Naive thymus-derived CD4-positive, alpha-beta T cell (primary cell): ENCODE measurements around the gene PAX5. TPM values are rescaled to one million over a fixed set of nuclear protein-coding genes. Genes with fewer than 3 reads are reported as not detected.

ENCODE experiments used
- ATAC-seq: fragments of 150-1000 bp; cut with Tn5 transposase; 2 replicates; pipeline ENCODE4 v1.10.0; 2021; ENCODE audit warnings: mild to moderate bottlenecking, moderate library complexity
- CTCF ChIA-PET: fragments of 350-600 bp; sonication (Branson Sonifier 250); formaldehyde crosslinking; loops from one replicate; lab custom pipeline; 2021; ENCODE audit warnings: antibody characterized with exemption; lab: Charles Lee
- POLR2A ChIA-PET: fragments of 350-600 bp; sonication (Branson Sonifier 250); formaldehyde crosslinking; loops from one replicate; lab custom pipeline; 2021; ENCODE audit warnings: antibody characterized with exemption, inconsistent platforms; lab: Charles Lee
- DNase-seq, 9 donors: peaks; one replicate each; pipeline versions ENCODE4 v3.0.0 to v3.0.0-alpha.2; 2020 to 2022; ENCODE audit warnings: mixed read lengths in 1 of 9
- H3K27ac ChIP-seq: one replicate; pipeline ENCODE4 v1.7.0; 2013; ENCODE audit warnings: mild to moderate bottlenecking, low read depth, low read length, moderate library complexity
- H3K27me3 ChIP-seq, 2 donors: one replicate each; pipeline ENCODE4 v1.7.0; 2013; ENCODE audit warnings: low read length in 2 of 2, mild to moderate bottlenecking in 2 of 2, moderate library complexity in 2 of 2; ENCODE audit not compliant: control insufficient read depth in 2 of 2, insufficient read depth in 2 of 2
- H3K36me3 ChIP-seq, 3 experiments: 1 replicate in 2 of 3; 2 replicates in 1 of 3; pipeline ENCODE4 v1.7.0; 2013; ENCODE audit warnings: low read length in 3 of 3, mild to moderate bottlenecking in 3 of 3, moderate library complexity in 1 of 3; ENCODE audit not compliant: insufficient read depth in 3 of 3, control insufficient read depth in 2 of 3
- H3K4me1 ChIP-seq, 2 donors: one replicate each; pipeline ENCODE4 v1.7.0; 2013; ENCODE audit warnings: low read length in 2 of 2, mild to moderate bottlenecking in 2 of 2, moderate library complexity in 1 of 2; ENCODE audit not compliant: control insufficient read depth in 2 of 2, insufficient read depth in 2 of 2
- H3K4me3 ChIP-seq: 2 replicates; pipeline ENCODE4 v1.7.0; 2013; ENCODE audit warnings: mild to moderate bottlenecking, low read length
- H3K9me3 ChIP-seq, 3 experiments: 1 replicate in 2 of 3; 2 replicates in 1 of 3; pipeline ENCODE4 v1.7.0; 2013; ENCODE audit warnings: low read length in 3 of 3; ENCODE audit not compliant: control insufficient read depth in 2 of 3
- H3K27ac Mint-ChIP-seq, 9 donors: one replicate each; pipeline ENCODE4 v1.8.0; 2020 to 2022; ENCODE audit warnings: mixed read lengths in 9 of 9, mild to moderate bottlenecking in 8 of 9, moderate library complexity in 5 of 9, inconsistent platforms in 2 of 9
- H3K27me3 Mint-ChIP-seq, 5 donors: one replicate each; pipeline ENCODE4 v1.8.0; 2021 to 2022; ENCODE audit warnings: mixed read lengths in 5 of 5, mild to moderate bottlenecking in 1 of 5
- H3K36me3 Mint-ChIP-seq, 5 donors: one replicate each; pipeline ENCODE4 v1.8.0; 2020 to 2022; ENCODE audit warnings: mixed read lengths in 5 of 5, mild to moderate bottlenecking in 3 of 5, inconsistent platforms in 1 of 5
- H3K4me1 Mint-ChIP-seq, 7 donors: one replicate each; pipeline ENCODE4 v1.8.0; 2020 to 2022; ENCODE audit warnings: mixed read lengths in 7 of 7, mild to moderate bottlenecking in 3 of 7, inconsistent platforms in 1 of 7
- H3K4me3 Mint-ChIP-seq, 10 donors: one replicate each; pipeline ENCODE4 v1.8.0; 2020 to 2022; ENCODE audit warnings: mild to moderate bottlenecking in 10 of 10, mixed read lengths in 10 of 10, moderate library complexity in 6 of 10, inconsistent platforms in 2 of 10
- H3K9me3 Mint-ChIP-seq, 11 donors: one replicate each; pipeline ENCODE4 v1.8.0; 2020 to 2022; ENCODE audit warnings: mixed read lengths in 11 of 11, mild to moderate bottlenecking in 4 of 11, inconsistent platforms in 1 of 11, moderate library complexity in 1 of 11
- intact Hi-C, 2 donors: fragments of 100-400 bp; cut with micrococcal nuclease; formaldehyde crosslinking; loops; one replicate each; pipeline ENCODE4 v1.15.1; 2023
- polyA plus RNA-seq, 2 donors: library from polyadenylated mRNA; unstranded; fragments of 300-500 nt; fragmentation: Illumina TruSeq; gene quantifications; one replicate each; pipeline ENCODE4 v1.2.3, GENCODE V29; 2021
- total RNA-seq, 6 experiments: library from RNA in 5 of 6; stranded (reverse) in 5 of 6; gene quantifications; 1 replicate in 5 of 6; 2 replicates in 1 of 6; pipeline ENCODE4 v1.2.3 and lab custom pipeline; 2021 to 2026

The PAX5 gene
- total and polyA plus RNA-seq, 7 experiments from 2014 or later = 0.10 to 8.0 (median 0.38) TPM; not detected in 1

DNA sequence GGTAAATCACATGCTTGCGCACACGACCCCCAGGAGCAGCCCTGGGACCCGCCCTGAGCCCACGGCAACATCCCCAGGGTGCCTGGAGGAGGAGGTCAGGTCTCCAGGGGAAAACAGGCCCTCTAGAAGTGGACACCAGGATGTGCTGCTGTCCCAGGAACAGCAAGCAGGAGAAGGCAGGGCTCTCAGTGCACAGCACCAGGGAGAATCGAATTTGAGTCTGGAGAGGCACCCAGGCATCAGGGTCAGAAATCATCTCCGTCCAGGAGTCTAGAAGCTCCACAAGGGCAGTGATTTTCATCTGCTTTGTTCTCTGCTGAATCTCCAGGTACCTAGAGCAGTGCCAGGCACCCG lies 93.6 kb downstream of the PAX5 start:
- H3K4me3 Mint-ChIP-seq = no peak overlapping the region
- H3K27me3 Mint-ChIP-seq = peaks cover 5 to 13% (median 6%) of the 10 kb centered on the region in 5 donors
- H3K4me3 ChIP-seq = no peak overlapping the region
- POLR2A ChIA-PET = no interaction called here
- H3K27me3 ChIP-seq = no peaks in the 10 kb centered on the region
- H3K27ac Mint-ChIP-seq = no peak overlapping the region
- peaks cover 0 to 2% (median 0%) of the 10 kb centered on the region in 7 donors for H3K4me1 Mint-ChIP-seq
- CTCF ChIA-PET = no interaction called here
- H3K36me3 ChIP-seq = no peaks in the 10 kb centered on the region
- no peaks in the 10 kb centered on the region for H3K9me3 ChIP-seq
- ATAC-seq (no peak), DNase-seq (peak in 1 of 9 donors; percentile 13)
- no peak overlapping the region for H3K27ac ChIP-seq
- no peaks in the 10 kb centered on the region for H3K4me1 ChIP-seq
- no peaks in the 10 kb centered on the region for H3K36me3 Mint-ChIP-seq
- peaks cover 0 to 3% (median 0%) of the 10 kb centered on the region in 11 donors for H3K9me3 Mint-ChIP-seq
- intact Hi-C loops = no loop called here

DNA sequence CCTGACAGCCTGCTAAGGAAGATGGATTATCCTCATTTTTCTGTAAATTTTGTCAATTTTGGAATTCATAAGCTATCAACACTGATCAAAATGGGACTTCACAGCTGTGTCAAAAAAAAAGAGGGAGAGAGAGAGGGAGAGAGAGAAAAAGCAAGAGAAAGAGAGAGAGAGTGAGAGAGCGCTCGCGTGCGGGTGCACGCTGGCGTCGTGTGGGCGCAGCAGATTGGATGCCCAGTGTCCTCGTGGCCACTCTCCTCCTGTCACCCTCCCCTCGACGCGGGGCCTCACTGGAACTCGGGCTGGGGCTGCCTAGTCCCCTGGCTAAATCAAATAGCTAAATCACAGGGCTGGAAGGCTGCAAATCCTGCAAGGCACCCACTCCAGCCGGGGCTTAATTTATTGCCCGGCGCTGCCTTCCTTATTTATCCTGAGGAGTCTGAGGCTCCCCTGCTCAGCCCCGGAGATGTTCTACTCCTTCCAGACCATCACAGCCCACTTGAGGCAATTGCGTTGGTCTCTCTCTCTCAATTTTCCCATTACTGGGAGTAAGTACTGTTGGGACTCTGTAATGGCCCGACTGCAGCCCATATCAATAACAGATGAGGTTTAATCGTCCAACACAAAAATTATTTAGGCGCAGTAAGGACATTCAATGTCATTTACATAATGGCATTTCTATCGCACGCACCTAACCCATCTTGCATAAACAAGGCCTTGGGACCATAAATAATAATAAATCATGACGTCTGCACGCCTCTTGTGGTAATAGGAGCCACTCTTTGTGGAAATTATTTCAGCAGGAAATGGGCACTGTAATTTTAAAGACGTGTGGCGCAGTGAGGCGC lies 94.2 kb downstream of the PAX5 start:
- peaks cover 0 to 4% (median 0%) of the 10 kb centered on the region in 7 donors for H3K4me1 Mint-ChIP-seq
- Histone ChIP-seq H3K36me3 (no peaks in the 10 kb centered on the region), H3K9me3 (no peaks in the 10 kb centered on the region), H3K4me1 (no peaks in the 10 kb centered on the region), H3K4me3 (no peak overlapping the region), H3K27me3 (no peaks in the 10 kb centered on the region), H3K27ac (no peak overlapping the region)
- peaks cover 0 to 3% (median 0%) of the 10 kb centered on the region in 11 donors for H3K9me3 Mint-ChIP-seq
- intact Hi-C loops = no loop called here
- H3K4me3 Mint-ChIP-seq = no peak overlapping the region
- DNase-seq (peak in 1 of 9 donors; percentile 11), ATAC-seq (no peak)
- peaks cover 5 to 13% (median 6%) of the 10 kb centered on the region in 5 donors for H3K27me3 Mint-ChIP-seq
- H3K27ac Mint-ChIP-seq = no peak overlapping the region
- ChIA-PET CTCF (no interaction called here), POLR2A (no interaction called here)
- no peaks in the 10 kb centered on the region for H3K36me3 Mint-ChIP-seq

DNA sequence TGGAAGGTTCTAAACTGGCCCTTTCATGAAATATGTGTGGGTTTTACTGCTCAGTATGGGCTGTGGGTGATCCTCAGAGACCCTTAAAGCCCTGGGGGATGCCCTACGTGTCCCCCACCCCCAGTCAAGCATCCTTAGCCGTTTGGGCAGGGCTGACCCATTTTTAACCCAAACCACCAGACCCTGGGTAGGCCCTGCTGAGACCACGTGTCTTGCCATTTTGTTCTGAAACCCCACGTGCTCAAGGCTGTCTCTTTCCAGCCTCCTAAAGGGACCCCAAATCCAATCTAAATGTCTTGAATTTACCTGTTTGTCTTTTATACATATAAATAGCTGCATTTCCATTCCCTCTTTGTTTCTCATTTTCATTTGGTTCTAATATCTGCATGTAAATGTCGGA lies 94.9 kb downstream of the PAX5 start:
- no peak for ATAC-seq
- Mint-ChIP-seq H3K4me3 (no peak overlapping the region), H3K9me3 (peaks cover 0 to 3% (median 0%) of the 10 kb centered on the region in 11 donors), H3K4me1 (peaks cover 0 to 4% (median 0%) of the 10 kb centered on the region in 7 donors), H3K36me3 (no peaks in the 10 kb centered on the region), H3K27ac (no peak overlapping the region), H3K27me3 (peaks cover 5 to 13% (median 6%) of the 10 kb centered on the region in 5 donors)
- Histone ChIP-seq H3K9me3 (no peaks in the 10 kb centered on the region), H3K4me1 (no peaks in the 10 kb centered on the region), H3K27me3 (no peaks in the 10 kb centered on the region), H3K27ac (no peak overlapping the region), H3K36me3 (no peaks in the 10 kb centered on the region), H3K4me3 (no peak overlapping the region)
- POLR2A ChIA-PET = no interaction called here
- CTCF ChIA-PET = no interaction called here
- peak in 1 of 9 donors; percentile 4 for DNase-seq
- intact Hi-C loops = no loop called here

DNA sequence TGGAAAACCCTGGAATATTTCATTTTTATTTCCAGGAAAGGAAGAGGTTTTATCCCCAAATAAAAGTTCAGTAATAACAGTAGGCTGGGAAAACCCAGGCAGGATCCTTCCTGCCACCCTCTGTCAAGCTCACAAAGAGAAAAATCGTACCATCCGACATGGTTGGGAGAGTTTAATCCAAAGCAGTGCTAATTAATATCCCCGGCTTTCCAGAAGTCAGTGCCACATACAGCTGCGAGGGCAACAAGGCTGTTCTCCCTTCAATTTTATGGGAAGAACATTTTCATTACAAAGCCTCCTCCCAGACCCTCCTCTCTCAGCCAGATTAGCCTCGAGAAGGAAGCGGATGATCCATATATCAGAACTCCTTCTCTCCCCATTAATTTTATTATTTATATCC lies 95.5 kb downstream of the PAX5 start:
- Histone ChIP-seq H3K27me3 (no peaks in the 10 kb centered on the region), H3K4me1 (no peaks in the 10 kb centered on the region), H3K36me3 (no peaks in the 10 kb centered on the region), H3K4me3 (no peak overlapping the region), H3K27ac (no peak overlapping the region), H3K9me3 (no peaks in the 10 kb centered on the region)
- ATAC-seq = no peak
- Mint-ChIP-seq H3K27me3 (peaks cover 5 to 13% (median 6%) of the 10 kb centered on the region in 5 donors), H3K27ac (no peak overlapping the region), H3K4me3 (no peak overlapping the region), H3K36me3 (no peaks in the 10 kb centered on the region), H3K9me3 (peaks cover 0 to 3% (median 0%) of the 10 kb centered on the region in 11 donors), H3K4me1 (peaks cover 0 to 4% (median 0%) of the 10 kb centered on the region in 7 donors)
- intact Hi-C loops = no loop called here
- CTCF ChIA-PET = no interaction called here
- POLR2A ChIA-PET = no interaction called here
- DNase-seq = no peak

DNA sequence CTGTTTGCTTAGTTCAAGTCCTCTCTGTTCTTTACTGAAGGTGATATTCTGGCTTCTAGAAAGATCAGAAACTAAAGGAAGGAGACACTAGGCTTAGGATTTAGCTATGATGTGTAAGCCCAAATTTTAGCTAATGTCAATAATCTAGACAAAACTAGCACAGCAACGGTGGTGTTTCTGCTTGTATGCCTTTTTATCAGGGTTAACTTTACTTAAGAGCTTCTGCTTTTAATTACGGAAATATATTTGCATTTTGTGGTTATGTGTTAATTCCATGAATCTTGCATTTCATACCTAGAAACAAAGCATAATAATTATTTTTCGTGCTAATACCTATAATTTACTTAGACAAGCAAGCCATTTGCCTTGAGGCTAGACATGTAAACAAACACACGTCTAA lies 96.1 kb downstream of the PAX5 start:
- Histone ChIP-seq H3K27ac (no peak overlapping the region), H3K9me3 (no peaks in the 10 kb centered on the region), H3K36me3 (no peaks in the 10 kb centered on the region), H3K27me3 (no peaks in the 10 kb centered on the region), H3K4me1 (no peaks in the 10 kb centered on the region), H3K4me3 (no peak overlapping the region)
- Mint-ChIP-seq H3K9me3 (peaks cover 0 to 5% (median 0%) of the 10 kb centered on the region in 11 donors), H3K4me1 (peaks cover 0 to 4% (median 0%) of the 10 kb centered on the region in 7 donors), H3K4me3 (no peak overlapping the region), H3K27me3 (peaks cover 5 to 14% (median 6%) of the 10 kb centered on the region in 5 donors), H3K27ac (no peak overlapping the region), H3K36me3 (no peaks in the 10 kb centered on the region)
- intact Hi-C loops = no loop called here
- POLR2A ChIA-PET = no interaction called here
- no peak for DNase-seq
- ATAC-seq = no peak
- CTCF ChIA-PET = no interaction called here

DNA sequence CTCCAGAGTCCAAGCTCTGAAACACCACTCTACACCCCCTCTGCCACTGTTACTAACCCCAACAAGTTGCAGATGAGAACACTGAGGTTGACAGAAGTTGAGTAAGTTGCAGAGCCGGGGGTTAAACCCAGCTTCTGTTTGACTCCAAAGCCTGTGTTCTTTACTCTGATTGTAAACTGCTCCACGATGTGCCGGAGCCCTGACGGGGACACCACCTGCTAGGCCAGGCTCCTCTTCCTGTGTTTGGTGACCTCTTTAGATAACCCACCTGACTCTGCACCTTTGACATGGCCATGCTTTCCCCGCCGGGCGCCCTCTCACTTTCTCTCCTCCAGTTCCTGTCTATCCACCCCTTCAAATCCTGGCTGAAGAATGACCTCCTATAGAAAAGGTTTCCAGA lies 96.7 kb downstream of the PAX5 start:
- Mint-ChIP-seq H3K9me3 (peaks cover 0 to 6% (median under 1%) of the 10 kb centered on the region in 11 donors), H3K36me3 (peaks cover 0 to 1% (median under 1%) of the 10 kb centered on the region in 5 donors), H3K4me3 (no peak overlapping the region), H3K27ac (no peak overlapping the region), H3K27me3 (peaks cover 5 to 16% (median 6%) of the 10 kb centered on the region in 5 donors), H3K4me1 (peaks cover 0 to 4% (median 0%) of the 10 kb centered on the region in 7 donors)
- intact Hi-C loops = no loop called here
- Histone ChIP-seq H3K9me3 (no peaks in the 10 kb centered on the region), H3K27ac (no peak overlapping the region), H3K4me1 (no peaks in the 10 kb centered on the region), H3K36me3 (no peaks in the 10 kb centered on the region), H3K27me3 (no peaks in the 10 kb centered on the region), H3K4me3 (no peak overlapping the region)
- ATAC-seq (no peak), DNase-seq (peak in 1 of 9 donors; percentile 18)
- ChIA-PET CTCF (no interaction called here), POLR2A (no interaction called here)

DNA sequence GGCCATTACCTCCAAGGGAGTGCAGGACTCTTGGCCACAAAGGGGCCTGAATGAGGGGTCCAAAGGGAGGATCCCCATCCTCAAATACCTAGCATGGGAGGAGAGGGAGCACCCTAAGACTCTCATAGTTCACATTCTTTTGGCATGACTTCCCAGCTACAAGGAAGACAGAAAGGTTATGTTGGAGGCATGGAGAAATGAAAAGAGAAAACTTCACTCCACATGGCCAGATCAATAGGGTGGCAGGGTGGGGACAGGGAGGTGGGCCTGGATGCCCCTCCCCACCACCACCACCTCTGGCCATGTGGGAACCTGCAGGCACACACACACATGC lies 97.6 kb downstream of the PAX5 start:
- no peak for DNase-seq
- ChIA-PET POLR2A (no interaction called here), CTCF (no interaction called here)
- Mint-ChIP-seq H3K4me3 (no peak overlapping the region), H3K27ac (no peak overlapping the region), H3K27me3 (peaks cover 5 to 16% (median 12%) of the 10 kb centered on the region in 5 donors), H3K9me3 (peaks cover 0 to 11% (median 2%) of the 10 kb centered on the region in 11 donors), H3K36me3 (peaks cover 0 to 4% (median 3%) of the 10 kb centered on the region in 5 donors), H3K4me1 (peaks cover 0 to 4% (median 0%) of the 10 kb centered on the region in 7 donors)
- Histone ChIP-seq H3K4me1 (no peaks in the 10 kb centered on the region), H3K9me3 (no peaks in the 10 kb centered on the region), H3K27ac (no peak overlapping the region), H3K36me3 (no peaks in the 10 kb centered on the region), H3K27me3 (no peaks in the 10 kb centered on the region), H3K4me3 (no peak overlapping the region)
- ATAC-seq = no peak
- intact Hi-C loops = no loop called here
